ENCODE results near the gene NSUN5. TPM values are rescaled to one million over a fixed set of nuclear protein-coding genes. Genes with fewer than 3 reads are reported as not detected.
"Not testable (repeated sequence)": the region's sequence is repeated elsewhere in the genome, so short reads cannot be mapped to it uniquely, and the experiment has no call there.

Gene NSUN5
- total and polyA plus RNA-seq, 9 of the 15 experiments (the other 6 are each of a cell fraction or from before 2014, with no cell fraction given): 4.7 to 115 (median 43.0) TPM

- not testable (repeated sequence) for H3K9me3 ChIP-seq (replicated peaks; ENCODE audit: control insufficient read depth, insufficient read depth, low read depth, low read length)
- POLR2A ChIA-PET: interaction anchor here (0.7 to 1.5 kb wide), 2 partner anchors 8 to 23 kb away, joined by 3 to 4 read pairs; no protein-coding TSS in a partner anchor
Measured at GRCh38 chr7:73323434-73324080, 14.9 kb upstream of the NSUN5 start.

GRCh38 chr7:73320009-73320408 lies 11.4 kb upstream of the NSUN5 start:
- H3K4me3 ChIP-seq; H2AFZ ChIP-seq (ENCODE audit: low read depth, low read length); H3K9ac ChIP-seq (ENCODE audit: insufficient read depth in 1 of 2, low read depth in 2 of 2, low read length in 2 of 2); POLR2A ChIA-PET; CTCF ChIA-PET (ENCODE audit: low intra/inter-chr PET ratio); FAIRE-seq; in situ Hi-C loops (cut with MboI); H3K27ac ChIP-seq (ENCODE audit: extremely low read depth, low read depth, low read length); BruUV-seq (replicated peaks); H3K9me1 ChIP-seq (ENCODE audit: control insufficient read depth, insufficient read depth, low read length); H4K20me1 ChIP-seq (replicated peaks; ENCODE audit: control insufficient read depth, insufficient read depth, low read length); H3K79me2 ChIP-seq (ENCODE audit: control insufficient read depth, insufficient read depth, low read length); H3K9me3 ChIP-seq (replicated peaks; ENCODE audit: control insufficient read depth, insufficient read depth, low read depth, low read length); H3K4me2 ChIP-seq (ENCODE audit: insufficient read depth, low read length); H3K36me3 ChIP-seq (ENCODE audit: control insufficient read depth, insufficient read depth, low read length): not testable (repeated sequence)
- Histone ChIP-seq H3K27me3 (ENCODE audit: control insufficient read depth in 2 of 2, insufficient read depth in 2 of 2, low read length in 2 of 2) (peaks cover 17 to 58% of the 10 kb centered on the region in 2 experiments), H3K4me1 (replicated peaks in 1 of 2; ENCODE audit: control insufficient read depth in 2 of 2, insufficient read depth in 2 of 2, low read length in 2 of 2) (peaks cover 0 to 15% of the 10 kb centered on the region in 2 experiments; a peak in 2 of 5 replicates)
- DNase-seq (ENCODE audit: extremely low read depth in 1 of 4, low spot score in 3 of 4): peak in 1 of 4 experiments; percentile 31
- WGBS (ENCODE audit: insufficient coverage, low coverage, missing lambda C conversion rate): 9% methylated on average over 8 of the region's 9 CpGs
- intact Hi-C loops (cut with micrococcal nuclease): loop anchor here (5.0 kb wide), 2 partner anchors 117 to 132 kb away; no protein-coding TSS in a partner anchor
- peak; percentile 63 for ATAC-seq
- TF ChIP-seq, protein P1, sequence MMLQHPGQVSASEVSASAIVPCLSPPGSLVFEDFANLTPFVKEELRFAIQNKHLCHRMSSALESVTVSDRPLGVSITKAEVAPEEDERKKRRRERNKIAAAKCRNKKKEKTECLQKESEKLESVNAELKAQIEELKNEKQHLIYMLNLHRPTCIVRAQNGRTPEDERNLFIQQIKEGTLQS (IDR thresholded peaks at IDR 0.05): peak; percentile 75
- TF ChIP-seq, protein P1 (CRISPR knock-in tag; conservative IDR thresholded peaks at IDR 0.05): not testable (repeated sequence)
- peak; percentile 46 to 65 for TF ChIP-seq RAD21 (CRISPR knock-in tag; conservative IDR thresholded peaks at IDR 0.05 in 1 of 2, IDR thresholded peaks at IDR 0.05 in 1 of 2)
- TF ChIP-seq, protein P2, sequence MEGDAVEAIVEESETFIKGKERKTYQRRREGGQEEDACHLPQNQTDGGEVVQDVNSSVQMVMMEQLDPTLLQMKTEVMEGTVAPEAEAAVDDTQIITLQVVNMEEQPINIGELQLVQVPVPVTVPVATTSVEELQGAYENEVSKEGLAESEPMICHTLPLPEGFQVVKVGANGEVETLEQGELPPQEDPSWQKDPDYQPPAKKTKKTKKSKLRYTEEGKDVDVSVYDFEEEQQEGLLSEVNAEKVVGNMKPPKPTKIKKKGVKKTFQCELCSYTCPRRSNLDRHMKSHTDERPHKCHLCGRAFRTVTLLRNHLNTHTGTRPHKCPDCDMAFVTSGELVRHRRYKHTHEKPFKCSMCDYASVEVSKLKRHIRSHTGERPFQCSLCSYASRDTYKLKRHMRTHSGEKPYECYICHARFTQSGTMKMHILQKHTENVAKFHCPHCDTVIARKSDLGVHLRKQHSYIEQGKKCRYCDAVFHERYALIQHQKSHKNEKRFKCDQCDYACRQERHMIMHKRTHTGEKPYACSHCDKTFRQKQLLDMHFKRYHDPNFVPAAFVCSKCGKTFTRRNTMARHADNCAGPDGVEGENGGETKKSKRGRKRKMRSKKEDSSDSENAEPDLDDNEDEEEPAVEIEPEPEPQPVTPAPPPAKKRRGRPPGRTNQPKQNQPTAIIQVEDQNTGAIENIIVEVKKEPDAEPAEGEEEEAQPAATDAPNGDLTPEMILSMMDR (IDR thresholded peaks at IDR 0.05 in 2 of 3, conservative IDR thresholded peaks at IDR 0.05 in 1 of 3; ENCODE audit: insufficient read depth in 2 of 3, low read depth in 1 of 3, low read length in 3 of 3): peak in 2 of 3 experiments; percentile 40 to 43; a peak in 5 of 6 replicates

More at GRCh38 chr7:73323434-73324080, 14.9 kb upstream of the NSUN5 start:
- H3K36me3 ChIP-seq (ENCODE audit: control insufficient read depth, insufficient read depth, low read length); DNase-seq (ENCODE audit: extremely low read depth in 1 of 4, low spot score in 3 of 4); H3K79me2 ChIP-seq (ENCODE audit: control insufficient read depth, insufficient read depth, low read length); H3K9me1 ChIP-seq (ENCODE audit: control insufficient read depth, insufficient read depth, low read length); FAIRE-seq; H3K27ac ChIP-seq (ENCODE audit: extremely low read depth, low read depth, low read length); H3K4me2 ChIP-seq (ENCODE audit: insufficient read depth, low read length); in situ Hi-C loops (cut with MboI); ATAC-seq; H2AFZ ChIP-seq (ENCODE audit: low read depth, low read length); H4K20me1 ChIP-seq (replicated peaks; ENCODE audit: control insufficient read depth, insufficient read depth, low read length); H3K9ac ChIP-seq (ENCODE audit: insufficient read depth in 1 of 2, low read depth in 2 of 2, low read length in 2 of 2); H3K4me3 ChIP-seq; BruUV-seq (replicated peaks): not testable (repeated sequence)
- intact Hi-C loops (cut with micrococcal nuclease): loop anchor here (5.0 kb wide), 2 partner anchors 114 to 129 kb away; no protein-coding TSS in a partner anchor
- 8% methylated on average over 5 of the region's 5 CpGs for WGBS (ENCODE audit: insufficient coverage, low coverage, missing lambda C conversion rate)
- Histone ChIP-seq H3K4me1 (replicated peaks in 1 of 2; ENCODE audit: control insufficient read depth in 2 of 2, insufficient read depth in 2 of 2, low read length in 2 of 2) (peaks cover 0 to 15% of the 10 kb centered on the region in 2 experiments; a peak in 2 of 5 replicates), H3K27me3 (ENCODE audit: control insufficient read depth in 2 of 2, insufficient read depth in 2 of 2, low read length in 2 of 2) (peaks cover 17 to 46% of the 10 kb centered on the region in 2 experiments)
- TF ChIP-seq C11orf30 (IDR thresholded peaks at IDR 0.05; ENCODE audit: low read depth): peak; percentile 55
- TF ChIP-seq ZNF316 (IDR thresholded peaks at IDR 0.05): peak; percentile 61
- TF ChIP-seq MAFG (tag; conservative IDR thresholded peaks at IDR 0.05): peak; percentile 29
- peak; percentile 50; the same call in 1 of the 2 replicates for TF ChIP-seq ZNF121 (CRISPR knock-in tag; conservative IDR thresholded peaks at IDR 0.05)
- CTCF ChIA-PET (ENCODE audit: low intra/inter-chr PET ratio): interaction anchor here (0.5 to 1.3 kb wide), 3 partner anchors 128 to 411 kb away, joined by 3 to 7 read pairs (median 3); no protein-coding TSS in a partner anchor

Measured in K562 (cell line).